22Rv1 (cell line): Measurements from ENCODE around the gene EVL.

ENCODE experiments used
- CTCF ChIP-seq: fragments of 450-650 bp; IDR thresholded peaks from 2 replicates; pipeline ENCODE4 v1.5.1; 2017; ENCODE audit warnings: mild to moderate bottlenecking
- ZFX ChIP-seq: fragments of 450-650 bp; IDR thresholded peaks from 2 replicates; pipeline ENCODE4 v1.6.1; 2017; ENCODE audit warnings: antibody characterized with exemption, borderline replicate concordance

DNA sequence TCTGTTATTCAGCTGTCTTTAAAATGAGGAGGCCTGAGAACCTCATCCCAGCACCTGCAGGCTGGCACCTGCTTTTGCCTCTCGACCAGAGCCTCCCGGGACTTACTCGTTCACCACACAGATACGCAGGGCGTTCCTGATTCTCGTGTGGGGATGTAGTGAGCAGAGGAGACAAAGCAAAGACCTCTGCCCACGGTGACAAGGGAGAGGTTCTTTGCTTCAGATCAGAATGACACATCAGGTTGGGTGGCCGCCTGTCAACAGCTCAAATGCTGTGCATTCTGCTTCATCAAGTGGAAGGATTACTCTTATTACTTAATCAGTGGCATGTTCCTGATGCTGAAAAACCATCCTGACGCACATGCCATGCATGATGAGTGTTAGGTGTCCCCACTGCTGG is 69.9 kb downstream of the EVL start:
- TF ChIP-seq CTCF (no peak), ZFX (no peak)
